PC-9 (cell line): Measurements from ENCODE around the gene RFTN1.

Experiments
- CTCF ChIP-seq: fragments of 200-600 bp; sonication (generic); conservative IDR thresholded peaks from 2 replicates; pipeline ENCODE4 v1.6.1; 2017; ENCODE audit warnings: mixed run types, antibody characterized with exemption, mild to moderate bottlenecking, moderate library complexity
- EZH2 ChIP-seq: fragments of 200-600 bp; sonication (generic); IDR thresholded peaks from 2 replicates; pipeline ENCODE4 v1.8.0; 2017; ENCODE audit warnings: antibody characterized with exemption, low read depth

GRCh38 chr3:16513141-16514020 is at the start of gene RFTN1:
- TF ChIP-seq CTCF = no peak
- no peak for TF ChIP-seq EZH2
